ENCODE results near the gene VRTN. TPM values are rescaled to one million over a fixed set of nuclear protein-coding genes. Genes with fewer than 3 reads are reported as not detected.

VRTN gene
- total and polyA plus RNA-seq, 3 experiments from 2014 or later = not detected

- Histone ChIP-seq H3K27me3 (ENCODE audit: insufficient read depth, low read length, poor library complexity, severe bottlenecking) (no peaks in the 10 kb centered on the region), H3K27ac (ENCODE audit: low read depth, low read length) (peak overlapping the region; percentile 59), H3K36me3 (ENCODE audit: insufficient read depth, low read length) (no peaks in the 10 kb centered on the region), H3K4me3 (ENCODE audit: low read length) (no peak overlapping the region), H3K9me3 (ENCODE audit: low read length) (no peaks in the 10 kb centered on the region), H3K4me1 (ENCODE audit: insufficient read depth, low read length) (peaks cover 20% of the 10 kb centered on the region)
- Mint-ChIP-seq H3K36me3 (no peaks in the 10 kb centered on the region), H3K27ac (peak overlapping the region in 7 of 8 donors; percentile 35 to 94 (median 89)), H3K9me3 (no peaks in the 10 kb centered on the region), H3K4me1 (peaks cover 24 to 34% (median 28%) of the 10 kb centered on the region in 3 donors), H3K27me3 (peaks cover 0 to 6% of the 10 kb centered on the region in 2 donors), H3K4me3 (peak overlapping the region in 6 of 7 donors; percentile 25 to 74 (median 62))
- ChIA-PET CTCF (no interaction called here), POLR2A (no interaction called here)
- DNase-seq = no peak
Measured at GRCh38 chr14:74402401-74403251, 54.4 kb downstream of the VRTN start.

- peaks cover 24 to 34% (median 28%) of the 10 kb centered on the region in 3 donors for H3K4me1 Mint-ChIP-seq
- CTCF ChIA-PET = no interaction called here
- Histone ChIP-seq H3K4me3 (ENCODE audit: low read length) (no peak overlapping the region), H3K27me3 (ENCODE audit: insufficient read depth, low read length, poor library complexity, severe bottlenecking) (no peaks in the 10 kb centered on the region), H3K9me3 (ENCODE audit: low read length) (no peaks in the 10 kb centered on the region), H3K27ac (ENCODE audit: low read depth, low read length) (no peak overlapping the region), H3K4me1 (ENCODE audit: insufficient read depth, low read length) (peaks cover 20% of the 10 kb centered on the region), H3K36me3 (ENCODE audit: insufficient read depth, low read length) (no peaks in the 10 kb centered on the region)
- DNase-seq = no peak
- POLR2A ChIA-PET = no interaction called here
- H3K36me3 Mint-ChIP-seq = no peaks in the 10 kb centered on the region
- H3K9me3 Mint-ChIP-seq = no peaks in the 10 kb centered on the region
- no peak overlapping the region for H3K4me3 Mint-ChIP-seq
- H3K27ac Mint-ChIP-seq = peak overlapping the region in 1 of 8 donors; percentile 79
- peaks cover 0 to 6% of the 10 kb centered on the region in 2 donors for H3K27me3 Mint-ChIP-seq
Measured at GRCh38 chr14:74403619-74404417, 55.5 kb downstream of the VRTN start.

- DNase-seq = no peak
- Histone ChIP-seq H3K4me3 (ENCODE audit: low read length) (no peak overlapping the region), H3K27me3 (ENCODE audit: insufficient read depth, low read length, poor library complexity, severe bottlenecking) (no peaks in the 10 kb centered on the region), H3K27ac (ENCODE audit: low read depth, low read length) (no peak overlapping the region), H3K9me3 (ENCODE audit: low read length) (no peaks in the 10 kb centered on the region), H3K4me1 (ENCODE audit: insufficient read depth, low read length) (peaks cover 20% of the 10 kb centered on the region), H3K36me3 (ENCODE audit: insufficient read depth, low read length) (no peaks in the 10 kb centered on the region)
- no peaks in the 10 kb centered on the region for H3K36me3 Mint-ChIP-seq
- no peak overlapping the region for H3K4me3 Mint-ChIP-seq
- H3K4me1 Mint-ChIP-seq = peaks cover 24 to 34% (median 28%) of the 10 kb centered on the region in 3 donors
- POLR2A ChIA-PET = no interaction called here
- CTCF ChIA-PET = no interaction called here
- no peaks in the 10 kb centered on the region for H3K9me3 Mint-ChIP-seq
- peaks cover 0 to 8% of the 10 kb centered on the region in 2 donors for H3K27me3 Mint-ChIP-seq
- H3K27ac Mint-ChIP-seq = peak overlapping the region in 1 of 8 donors; percentile 79
Measured at GRCh38 chr14:74404435-74404834, 56.2 kb downstream of the VRTN start.

GRCh38 chr14:74405663-74406062 lies 57.4 kb downstream of the VRTN start:
- Histone ChIP-seq H3K9me3 (ENCODE audit: low read length) (no peaks in the 10 kb centered on the region), H3K27ac (ENCODE audit: low read depth, low read length) (no peak overlapping the region), H3K36me3 (ENCODE audit: insufficient read depth, low read length) (no peaks in the 10 kb centered on the region), H3K4me1 (ENCODE audit: insufficient read depth, low read length) (peaks cover 20% of the 10 kb centered on the region), H3K4me3 (ENCODE audit: low read length) (no peak overlapping the region), H3K27me3 (ENCODE audit: insufficient read depth, low read length, poor library complexity, severe bottlenecking) (no peaks in the 10 kb centered on the region)
- Mint-ChIP-seq H3K27me3 (peaks cover 4 to 10% of the 10 kb centered on the region in 2 donors), H3K4me3 (no peak overlapping the region), H3K4me1 (peaks cover 19 to 26% (median 21%) of the 10 kb centered on the region in 3 donors), H3K36me3 (no peaks in the 10 kb centered on the region), H3K9me3 (no peaks in the 10 kb centered on the region), H3K27ac (no peak overlapping the region)
- ChIA-PET CTCF (interaction anchor here (1.0 kb wide), 1 partner anchor 357 kb away, joined by 3 read pairs; no protein-coding TSS in a partner anchor), POLR2A (no interaction called here)
- DNase-seq = no peak

- Histone ChIP-seq H3K27ac (ENCODE audit: low read depth, low read length) (no peak overlapping the region), H3K4me1 (ENCODE audit: insufficient read depth, low read length) (peaks cover 4% of the 10 kb centered on the region), H3K4me3 (ENCODE audit: low read length) (no peak overlapping the region), H3K9me3 (ENCODE audit: low read length) (no peaks in the 10 kb centered on the region), H3K36me3 (ENCODE audit: insufficient read depth, low read length) (no peaks in the 10 kb centered on the region), H3K27me3 (ENCODE audit: insufficient read depth, low read length, poor library complexity, severe bottlenecking) (no peaks in the 10 kb centered on the region)
- H3K4me1 Mint-ChIP-seq = peaks cover 6 to 10% (median 7%) of the 10 kb centered on the region in 3 donors
- CTCF ChIA-PET = no interaction called here
- no peak overlapping the region for H3K27ac Mint-ChIP-seq
- POLR2A ChIA-PET = no interaction called here
- H3K9me3 Mint-ChIP-seq = no peaks in the 10 kb centered on the region
- no peak for DNase-seq
- H3K36me3 Mint-ChIP-seq = no peaks in the 10 kb centered on the region
- H3K4me3 Mint-ChIP-seq = no peak overlapping the region
- H3K27me3 Mint-ChIP-seq = peaks cover 4 to 12% of the 10 kb centered on the region in 2 donors
Measured at GRCh38 chr14:74407021-74407800, 58.9 kb downstream of the VRTN start.

GRCh38 chr14:74407801-74408154 lies 59.5 kb downstream of the VRTN start:
- no peaks in the 10 kb centered on the region for H3K9me3 ChIP-seq (ENCODE audit: low read length)
- no peaks in the 10 kb centered on the region for H3K4me1 ChIP-seq (ENCODE audit: insufficient read depth, low read length)
- ChIA-PET POLR2A (no interaction called here), CTCF (no interaction called here)
- H3K27me3 Mint-ChIP-seq = peaks cover 4 to 16% of the 10 kb centered on the region in 2 donors
- no peak for DNase-seq
- no peaks in the 10 kb centered on the region for H3K27me3 ChIP-seq (ENCODE audit: insufficient read depth, low read length, poor library complexity, severe bottlenecking)
- H3K4me3 ChIP-seq (ENCODE audit: low read length) = no peak overlapping the region
- H3K36me3 Mint-ChIP-seq = no peaks in the 10 kb centered on the region
- no peak overlapping the region for H3K27ac ChIP-seq (ENCODE audit: low read depth, low read length)
- no peaks in the 10 kb centered on the region for H3K9me3 Mint-ChIP-seq
- peaks cover 3 to 5% (median 3%) of the 10 kb centered on the region in 3 donors for H3K4me1 Mint-ChIP-seq
- H3K4me3 Mint-ChIP-seq = no peak overlapping the region
- H3K27ac Mint-ChIP-seq = peak overlapping the region in 1 of 8 donors; percentile 87
- H3K36me3 ChIP-seq (ENCODE audit: insufficient read depth, low read length) = no peaks in the 10 kb centered on the region

GRCh38 chr14:74408870-74409269 lies 60.6 kb downstream of the VRTN start:
- Mint-ChIP-seq H3K27ac (no peak overlapping the region), H3K9me3 (no peaks in the 10 kb centered on the region)
- POLR2A ChIA-PET = no interaction called here

More at GRCh38 chr14:74408870-74409269, 60.6 kb downstream of the VRTN start:
- Mint-ChIP-seq H3K4me3 (no peak overlapping the region), H3K27me3 (peaks cover 13 to 23% of the 10 kb centered on the region in 2 donors), H3K36me3 (no peaks in the 10 kb centered on the region), H3K4me1 (no peaks in the 10 kb centered on the region)
- no peaks in the 10 kb centered on the region for H3K36me3 ChIP-seq (ENCODE audit: insufficient read depth, low read length)
- no peaks in the 10 kb centered on the region for H3K9me3 ChIP-seq (ENCODE audit: low read length)
- no peak overlapping the region for H3K27ac ChIP-seq (ENCODE audit: low read depth, low read length)
- no peaks in the 10 kb centered on the region for H3K27me3 ChIP-seq (ENCODE audit: insufficient read depth, low read length, poor library complexity, severe bottlenecking)
- DNase-seq = no peak
- no peaks in the 10 kb centered on the region for H3K4me1 ChIP-seq (ENCODE audit: insufficient read depth, low read length)
- no peak overlapping the region for H3K4me3 ChIP-seq (ENCODE audit: low read length)
- CTCF ChIA-PET = no interaction called here
